A375 (cell line): ENCODE measurements around the gene CYP2W1. TPM values are rescaled to one million over a fixed set of nuclear protein-coding genes. Genes with fewer than 3 reads are reported as not detected.
A peak's percentile ranks its signal among the peaks of the same experiment; 100 is the strongest.

Experiments
- small RNA-seq: library from RNA; depleted of rRNA; stranded (forward); fragments of <200 nt; gene quantifications from one replicate; pipeline ENCODE3, GENCODE V24; 2014
- total RNA-seq: library from RNA; depleted of rRNA; stranded (reverse); fragments of >200 nt; shearing (Covaris generic); gene quantifications from 2 replicates; pipeline ENCODE4 v1.2.3, GENCODE V29; 2014; rRNA removed

The CYP2W1 gene, protein sequence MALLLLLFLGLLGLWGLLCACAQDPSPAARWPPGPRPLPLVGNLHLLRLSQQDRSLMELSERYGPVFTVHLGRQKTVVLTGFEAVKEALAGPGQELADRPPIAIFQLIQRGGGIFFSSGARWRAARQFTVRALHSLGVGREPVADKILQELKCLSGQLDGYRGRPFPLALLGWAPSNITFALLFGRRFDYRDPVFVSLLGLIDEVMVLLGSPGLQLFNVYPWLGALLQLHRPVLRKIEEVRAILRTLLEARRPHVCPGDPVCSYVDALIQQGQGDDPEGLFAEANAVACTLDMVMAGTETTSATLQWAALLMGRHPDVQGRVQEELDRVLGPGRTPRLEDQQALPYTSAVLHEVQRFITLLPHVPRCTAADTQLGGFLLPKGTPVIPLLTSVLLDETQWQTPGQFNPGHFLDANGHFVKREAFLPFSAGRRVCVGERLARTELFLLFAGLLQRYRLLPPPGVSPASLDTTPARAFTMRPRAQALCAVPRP
- total RNA-seq: not detected in 2 replicates

GRCh38 chr7:983004-983615 lies at the start of gene CYP2W1:
TSS of gene CYP2W1 (plus strand) at chr7:983181. CDS start at chr7:983212, 31 bp downstream.

GRCh38 chr7:954330-955238 lies 28.4 kb upstream of the CYP2W1 start, which contains the start of gene ADAP1:
TSS of gene ADAP1 (minus strand) at chr7:954680. CDS start at chr7:954477, 203 bp downstream.

DNA sequence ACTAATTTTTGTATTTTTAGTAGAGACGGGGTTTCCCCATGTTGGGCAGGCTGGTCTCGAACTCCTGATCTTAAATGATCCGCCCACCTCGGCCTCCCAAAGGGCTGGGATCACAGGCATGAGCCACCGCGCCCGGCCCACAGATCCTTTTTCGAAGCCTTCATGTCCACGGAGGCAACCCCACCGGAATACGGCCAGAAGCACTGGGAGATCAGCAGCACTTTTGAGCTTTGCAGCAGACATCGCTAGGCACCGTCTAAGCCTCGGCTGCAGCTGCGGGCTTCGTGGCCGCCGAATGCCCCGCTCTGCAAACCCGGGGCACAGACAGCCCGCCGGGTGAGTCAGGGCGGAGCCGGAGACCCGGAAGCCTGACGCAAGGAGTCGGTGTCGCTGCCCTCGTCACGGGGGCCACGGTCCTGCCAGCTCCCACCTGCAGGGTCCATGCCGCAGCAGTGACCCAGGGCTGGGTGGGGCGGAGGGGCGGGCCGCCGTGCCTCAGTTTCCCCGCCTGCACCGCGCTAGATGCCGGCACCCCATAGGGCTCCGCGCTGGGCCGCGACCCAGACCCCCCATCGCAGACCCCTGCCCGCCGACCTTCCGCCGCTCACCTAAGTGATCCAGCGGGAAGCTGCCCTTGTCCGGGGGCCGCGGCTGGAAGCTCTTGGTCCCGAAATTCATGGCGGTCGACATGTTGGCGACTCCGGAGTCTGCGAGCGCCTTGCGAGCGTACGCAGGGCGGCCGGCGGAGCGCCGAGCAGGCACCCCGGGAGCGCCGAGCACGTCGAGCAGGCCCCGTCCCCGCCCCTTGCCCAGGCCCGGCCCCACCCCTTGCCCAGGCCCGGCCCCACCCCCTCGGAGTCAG lies 7.9 kb upstream of the CYP2W1 start, which contains the start of gene COX19:
Gene COX19 (minus strand): TSS at position 730 of the 862 bp plus-strand sequence. CDS start 40 bp downstream, at position 690.

Small RNA genes lying within 50 kb of the gene (small RNA-seq; reads per million reads assigned to genes)
- gene MIR339: 1.0 reads per million, percentile 56 among the genes with 10 or more reads in this experiment

Other genes starting within 250 kb of the CYP2W1 start
- 104 and 107 TPM in 2 replicates for gene SUN1, start 150.7 kb upstream of the CYP2W1 start, total RNA-seq
- gene GET4, start 106.6 kb upstream of the CYP2W1 start, total RNA-seq: 46.4 and 57.3 TPM in 2 replicates
- 1.2 and 5.7 TPM in 2 replicates for gene ADAP1, start 28.5 kb upstream of the CYP2W1 start, total RNA-seq
- gene COX19, start 7.6 kb upstream of the CYP2W1 start, total RNA-seq: 13.1 and 14.7 TPM in 2 replicates
- gene GPR146, start 61.4 kb downstream of the CYP2W1 start, total RNA-seq: 1.7 and 1.8 TPM in 2 replicates
- gene GPER1, start 104.9 kb downstream of the CYP2W1 start, total RNA-seq: 0.30 and 0.48 TPM in 2 replicates
- gene ZFAND2A, start 177.0 kb downstream of the CYP2W1 start, total RNA-seq: 28.4 and 29.2 TPM in 2 replicates
- gene UNCX, start 249.7 kb downstream of the CYP2W1 start, total RNA-seq: not detected in 2 replicates